ENCODE data around the gene FBXO42. TPM values are rescaled to one million over a fixed set of nuclear protein-coding genes. Genes with fewer than 3 reads are reported as not detected.

Gene FBXO42
- polyA plus RNA-seq, 2 of the 4 experiments (the other 2 are of a cell fraction) = 4.7 to 12.4 TPM

- Histone ChIP-seq H3K4me1 (peaks cover 17% of the 10 kb centered on the region), H3K4me2 (no peak overlapping the region), H3K27ac (no peak overlapping the region), H3K4me3 (no peak overlapping the region), H3K9me3 (no peaks in the 10 kb centered on the region)
- FAIRE-seq (no peak), DNase-seq (ENCODE audit: low read depth in 1 of 2, low spot score in 1 of 2) (no peak), ATAC-seq (no peak)
- TF ChIP-seq ZSCAN20 (CRISPR knock-in tag; IDR thresholded peaks at IDR 0.05) (no peak), HDAC2 (IDR thresholded peaks at IDR 0.05) (no peak), HOXB5 (CRISPR knock-in tag; IDR thresholded peaks at IDR 0.05) (no peak), RFX5 (IDR thresholded peaks at IDR 0.05) (no peak), ESRRA (IDR thresholded peaks at IDR 0.05; ENCODE audit: borderline replicate concordance, low read length) (no peak), BHLHE40 (IDR thresholded peaks at IDR 0.05; ENCODE audit: low read depth, low read length) (no peak), CHD4 (IDR thresholded peaks at IDR 0.05; ENCODE audit: borderline replicate concordance) (no peak), MAFK (IDR thresholded peaks at IDR 0.05; ENCODE audit: partially characterized antibody) (no peak), HEYL (CRISPR knock-in tag; IDR thresholded peaks at IDR 0.05) (no peak), CBX2 (IDR thresholded peaks at IDR 0.05; ENCODE audit: borderline replicate concordance, low read depth) (no peak), FOXS1 (CRISPR knock-in tag; IDR thresholded peaks at IDR 0.05) (no peak), HMGXB4 (CRISPR knock-in tag; IDR thresholded peaks at IDR 0.05; ENCODE audit: borderline replicate concordance) (no peak), GATA3 (IDR thresholded peaks at IDR 0.05; ENCODE audit: borderline replicate concordance) (no peak), KDM5A (IDR thresholded peaks at IDR 0.05) (no peak), TFCP2L1 (CRISPR knock-in tag; IDR thresholded peaks at IDR 0.05) (no peak), ZFP36 (IDR thresholded peaks at IDR 0.05; ENCODE audit: borderline replicate concordance, partially characterized antibody) (no peak), ATOH8 (CRISPR knock-in tag; IDR thresholded peaks at IDR 0.05; ENCODE audit: low read depth) (no peak)
- ChIA-PET POLR2A (interaction anchor here (0.6 to 0.9 kb wide), 2 partner anchors 12 to 30 kb away, joined by 3 to 4 read pairs; no protein-coding TSS in a partner anchor), CTCF (no interaction called here)
- WGBS (ENCODE audit: missing lambda C conversion rate) = 94% methylated on average over 3 of the region's 5 CpGs
Observed at GRCh38 chr1:16398371-16398953, 46.2 kb upstream of the FBXO42 start.

DNA sequence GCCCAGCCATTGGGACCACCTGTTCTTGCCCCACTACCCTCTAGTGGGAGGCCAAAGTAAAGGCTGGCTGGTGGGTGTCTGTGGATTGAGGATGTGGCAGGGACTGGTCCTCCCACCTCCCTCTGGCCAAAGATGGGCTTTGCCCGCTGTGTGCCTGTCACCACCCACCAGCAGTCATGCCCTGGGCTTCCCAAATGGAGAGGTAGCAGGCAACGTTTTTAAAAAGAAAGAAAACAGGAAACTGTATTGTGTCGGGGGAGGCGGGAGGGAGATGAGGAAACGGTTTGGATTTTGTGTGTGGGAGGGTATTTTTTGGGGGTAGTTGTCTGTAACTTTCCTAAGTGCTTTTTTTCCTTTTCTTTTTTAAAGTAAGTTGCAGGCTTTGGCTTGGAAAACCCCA is 44.8 kb upstream of the FBXO42 start:
- peaks cover 30% of the 10 kb centered on the region for H3K4me1 ChIP-seq
- H3K4me2 ChIP-seq = no peak overlapping the region
- no peak for FAIRE-seq
- no peaks in the 10 kb centered on the region for H3K9me3 ChIP-seq
- H3K27ac ChIP-seq = peak overlapping the region in 1 of 2 experiments; percentile 73; a peak in 3 of 6 replicates
- TF ChIP-seq MYC (IDR thresholded peaks at IDR 0.05; ENCODE audit: borderline replicate concordance, low read length) (no peak), RAD21 (conservative IDR thresholded peaks at IDR 0.05 in 1 of 2, IDR thresholded peaks at IDR 0.05 in 1 of 2) (no peak), ZC3H11A (IDR thresholded peaks at IDR 0.05) (no peak), CBX2 (IDR thresholded peaks at IDR 0.05; ENCODE audit: borderline replicate concordance, low read depth) (no peak), EP300 (IDR thresholded peaks at IDR 0.05) (no peak), MAFK (IDR thresholded peaks at IDR 0.05; ENCODE audit: partially characterized antibody) (no peak), FOSL2 (IDR thresholded peaks at IDR 0.05) (no peak), FOSL2 (CRISPR knock-in tag; IDR thresholded peaks at IDR 0.05) (no peak), NR3C1 (IDR thresholded peaks at IDR 0.05) (no peak), HOXA7 (CRISPR knock-in tag; IDR thresholded peaks at IDR 0.05) (no peak), SREBF2 (IDR thresholded peaks at IDR 0.05) (no peak), EHMT2 (IDR thresholded peaks at IDR 0.05; ENCODE audit: low read depth) (no peak), RNF2 (IDR thresholded peaks at IDR 0.05; ENCODE audit: borderline replicate concordance, low read depth) (no peak), POLR2A (IDR thresholded peaks at IDR 0.05; ENCODE audit: low read length) (no peak), CHD2 (IDR thresholded peaks at IDR 0.05; ENCODE audit: low read length, partially characterized antibody) (no peak), BHLHE40 (IDR thresholded peaks at IDR 0.05; ENCODE audit: low read depth, low read length) (no peak), KDM5A (IDR thresholded peaks at IDR 0.05) (no peak), HMGXB4 (CRISPR knock-in tag; IDR thresholded peaks at IDR 0.05; ENCODE audit: borderline replicate concordance) (no peak)
- TF ChIP-seq, protein P1, sequence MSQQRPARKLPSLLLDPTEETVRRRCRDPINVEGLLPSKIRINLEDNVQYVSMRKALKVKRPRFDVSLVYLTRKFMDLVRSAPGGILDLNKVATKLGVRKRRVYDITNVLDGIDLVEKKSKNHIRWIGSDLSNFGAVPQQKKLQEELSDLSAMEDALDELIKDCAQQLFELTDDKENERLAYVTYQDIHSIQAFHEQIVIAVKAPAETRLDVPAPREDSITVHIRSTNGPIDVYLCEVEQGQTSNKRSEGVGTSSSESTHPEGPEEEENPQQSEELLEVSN (IDR thresholded peaks at IDR 0.05; ENCODE audit: borderline replicate concordance, low read depth) = no peak
- no peak overlapping the region for H3K4me3 ChIP-seq
- no peak for ATAC-seq
- DNase-seq (ENCODE audit: low read depth in 1 of 2, low spot score in 1 of 2) = no peak
- WGBS (ENCODE audit: missing lambda C conversion rate) = 78% methylated on average over 5 of the region's 5 CpGs
- POLR2A ChIA-PET = no interaction called here
- CTCF ChIA-PET = interaction anchor here (0.6 to 2.0 kb wide), 2 partner anchors 43 to 65 kb away, joined by 4 to 7 read pairs; partner anchors contain the start of gene NECAP2
